ENCODE results near the gene MOGAT3. TPM values are rescaled to one million over a fixed set of nuclear protein-coding genes. Genes with fewer than 3 reads are reported as not detected.

The MOGAT3 gene
- total RNA-seq, 1 donor from 2014 or later = not detected

DNA sequence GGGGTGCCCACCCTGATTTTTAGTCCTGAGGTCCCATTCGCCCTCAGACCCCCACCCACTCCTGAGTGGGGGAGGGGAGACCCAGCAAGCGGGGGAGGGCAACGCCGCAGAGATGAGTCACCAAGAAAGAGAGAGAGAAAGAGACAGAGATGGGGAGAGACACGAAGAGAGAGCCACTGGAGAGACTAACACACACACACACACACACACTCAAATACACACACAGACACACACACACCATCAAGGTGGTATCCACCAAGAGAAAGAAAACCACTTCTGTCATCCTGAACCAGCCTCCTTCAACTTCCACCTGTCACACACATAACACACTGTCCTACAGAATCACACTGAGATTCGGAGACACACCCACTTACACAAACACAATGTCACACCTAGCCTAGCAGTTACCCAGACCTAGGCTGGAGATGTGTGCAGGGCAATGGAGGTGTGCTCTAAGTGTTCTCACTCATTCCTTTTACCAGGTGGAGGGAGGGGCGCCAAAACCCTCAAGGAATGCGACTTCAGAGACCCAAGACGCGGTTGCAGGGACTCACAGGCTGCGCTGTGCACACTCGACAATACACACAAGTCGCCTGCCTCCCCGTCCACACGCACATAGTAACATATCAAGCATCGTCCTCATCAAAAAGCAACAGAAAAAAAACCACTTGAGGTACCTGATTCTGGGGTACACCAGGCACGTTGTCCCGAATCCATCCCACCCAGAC, 31.6 kb downstream of the MOGAT3 start:
- Mint-ChIP-seq H3K4me3 (peak overlapping the region; percentile 65), H3K4me1 (peaks cover 62% of the 10 kb centered on the region), H3K9me3 (peaks cover 4% of the 10 kb centered on the region), H3K27ac (peak overlapping the region; percentile 62), H3K27me3 (peaks cover 80% of the 10 kb centered on the region), H3K36me3 (ENCODE audit: low read depth) (peaks cover 1% of the 10 kb centered on the region)
- DNase-seq = no peak
- intact Hi-C loops (cut with micrococcal nuclease) = loop anchor here (5.0 kb wide), 1 partner anchor 277 kb away; no protein-coding TSS in a partner anchor

- intact Hi-C loops (cut with micrococcal nuclease) = loop anchor here (5.0 kb wide), 1 partner anchor 276 kb away; no protein-coding TSS in a partner anchor
- no peak for DNase-seq
- peak overlapping the region; percentile 62 for H3K4me3 Mint-ChIP-seq
Measured at GRCh38 chr7:101168412-101169049, 32.3 kb downstream of the MOGAT3 start.

GRCh38 chr7:101167645-101168411, 33.0 kb downstream of the MOGAT3 start:
- intact Hi-C loops (cut with micrococcal nuclease) = loop anchor here (5.0 kb wide), 1 partner anchor 276 kb away; no protein-coding TSS in a partner anchor
- peaks cover 73% of the 10 kb centered on the region for H3K27me3 Mint-ChIP-seq
- H3K36me3 Mint-ChIP-seq (ENCODE audit: low read depth) = peaks cover 1% of the 10 kb centered on the region
- peak overlapping the region; percentile 57 for H3K27ac Mint-ChIP-seq
- peak overlapping the region; percentile 25 for H3K4me3 Mint-ChIP-seq
- H3K9me3 Mint-ChIP-seq = peaks cover 4% of the 10 kb centered on the region
- H3K4me1 Mint-ChIP-seq = peaks cover 60% of the 10 kb centered on the region
- DNase-seq = no peak

More at GRCh38 chr7:101168412-101169049, 32.3 kb downstream of the MOGAT3 start:
- Mint-ChIP-seq H3K27ac (peak overlapping the region; percentile 70), H3K27me3 (peaks cover 74% of the 10 kb centered on the region), H3K36me3 (ENCODE audit: low read depth) (peaks cover 1% of the 10 kb centered on the region), H3K4me1 (peaks cover 58% of the 10 kb centered on the region), H3K9me3 (peaks cover 4% of the 10 kb centered on the region)

DNA sequence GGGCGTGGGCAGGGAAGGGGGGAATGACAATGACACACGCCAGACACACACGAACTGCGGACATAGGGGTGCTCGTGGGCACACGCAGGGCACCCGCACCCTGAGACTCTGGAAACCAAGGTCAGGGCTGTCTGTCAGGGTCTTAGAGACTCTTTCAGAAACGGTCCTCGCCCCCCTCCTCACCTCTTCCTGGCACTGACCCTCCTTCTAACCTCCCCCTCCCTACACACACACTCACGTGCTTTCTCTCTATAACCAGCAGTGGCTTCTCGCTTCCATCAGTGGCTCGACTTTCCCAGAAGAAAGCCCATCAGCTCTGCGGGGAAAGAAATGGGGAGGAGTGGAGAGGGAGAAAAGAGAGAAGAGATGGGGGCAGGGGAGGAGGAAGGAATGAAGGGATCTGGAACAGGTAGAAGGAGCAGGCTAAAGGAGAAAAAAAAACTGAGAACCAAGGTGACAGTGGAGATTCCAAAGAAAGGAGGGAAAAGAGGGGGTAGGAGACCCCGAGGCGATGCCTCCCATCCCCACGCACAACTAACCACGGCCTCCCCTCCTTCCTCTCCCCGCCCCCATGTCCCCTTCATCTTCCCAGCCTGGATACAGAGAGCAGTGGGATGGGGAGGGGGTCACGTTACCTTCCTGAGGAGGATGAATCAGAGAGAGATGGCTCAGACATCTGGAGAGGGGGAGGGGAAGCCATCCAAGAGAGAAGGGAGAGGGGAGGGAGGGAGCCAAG, 33.8 kb downstream of the MOGAT3 start:
- H3K36me3 Mint-ChIP-seq (ENCODE audit: low read depth) = peaks cover 1% of the 10 kb centered on the region
- peaks cover 73% of the 10 kb centered on the region for H3K27me3 Mint-ChIP-seq
- no peak overlapping the region for H3K4me3 Mint-ChIP-seq
- peaks cover 4% of the 10 kb centered on the region for H3K9me3 Mint-ChIP-seq
- H3K4me1 Mint-ChIP-seq = peaks cover 61% of the 10 kb centered on the region
- intact Hi-C loops (cut with micrococcal nuclease) = loop anchor here (5.0 kb wide), 1 partner anchor 275 kb away; no protein-coding TSS in a partner anchor
- DNase-seq = no peak
- peak overlapping the region; percentile 57 for H3K27ac Mint-ChIP-seq

DNA sequence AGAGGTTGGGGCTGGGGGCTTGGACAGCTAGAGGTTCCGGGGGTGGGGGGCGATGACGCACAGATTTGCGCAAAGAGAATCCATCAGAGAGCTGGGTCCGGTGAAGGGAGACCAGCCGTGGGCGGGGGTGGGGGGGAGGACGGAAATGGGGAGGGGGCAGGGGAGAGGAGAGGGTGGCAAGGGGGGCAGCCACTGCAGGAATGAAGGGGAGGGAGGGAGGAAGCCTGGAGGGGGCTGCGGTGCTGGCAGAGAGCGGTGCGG, 34.3 kb downstream of the MOGAT3 start:
- H3K36me3 Mint-ChIP-seq (ENCODE audit: low read depth) = peaks cover 1% of the 10 kb centered on the region
- intact Hi-C loops (cut with micrococcal nuclease) = loop anchor here (5.0 kb wide), 1 partner anchor 274 kb away; no protein-coding TSS in a partner anchor

GRCh38 chr7:101165958-101166647, 34.7 kb downstream of the MOGAT3 start:
- Mint-ChIP-seq H3K36me3 (ENCODE audit: low read depth) (peaks cover 6% of the 10 kb centered on the region), H3K27me3 (peaks cover 66% of the 10 kb centered on the region), H3K4me1 (peaks cover 53% of the 10 kb centered on the region), H3K9me3 (peaks cover 4% of the 10 kb centered on the region), H3K27ac (peak overlapping the region; percentile 84), H3K4me3 (peak overlapping the region; percentile 92)
- DNase-seq = no peak
- intact Hi-C loops (cut with micrococcal nuclease) = loop anchor here (1.0 to 5.0 kb wide), 3 partner anchors 8 to 274 kb away; partner anchors contain the start of gene AP1S1

More for the DNA sequence above, 34.3 kb downstream of the MOGAT3 start:
- Mint-ChIP-seq H3K27me3 (peaks cover 69% of the 10 kb centered on the region), H3K4me3 (peak overlapping the region; percentile 92), H3K27ac (no peak overlapping the region), H3K9me3 (peaks cover 4% of the 10 kb centered on the region), H3K4me1 (peaks cover 58% of the 10 kb centered on the region)
- no peak for DNase-seq

- peak; percentile 98 for DNase-seq
- Mint-ChIP-seq H3K4me1 (peaks cover 45% of the 10 kb centered on the region), H3K36me3 (ENCODE audit: low read depth) (peaks cover 8% of the 10 kb centered on the region), H3K4me3 (peak within 1 kb of the TSS; percentile 92), H3K9me3 (peaks cover 4% of the 10 kb centered on the region), H3K27me3 (peaks cover 58% of the 10 kb centered on the region), H3K27ac (peak within 1 kb of the TSS; percentile 84)
- intact Hi-C loops (cut with micrococcal nuclease) = loop anchor here (1.0 to 5.0 kb wide), 3 partner anchors 9 to 273 kb away; partner anchors contain the start of gene AP1S1
Measured at GRCh38 chr7:101165075-101165957, 35.5 kb downstream of the MOGAT3 start, which contains the start of gene VGF. VGF (minus strand) TSS chr7:101165569; CDS start chr7:101164843, 726 bp downstream.

GRCh38 chr7:101164071-101164840, 36.6 kb downstream of the MOGAT3 start:
- Mint-ChIP-seq H3K36me3 (ENCODE audit: low read depth) (peaks cover 14% of the 10 kb centered on the region), H3K4me3 (peak overlapping the region; percentile 92), H3K9me3 (peaks cover 4% of the 10 kb centered on the region), H3K27ac (peak overlapping the region; percentile 75), H3K4me1 (peaks cover 37% of the 10 kb centered on the region), H3K27me3 (peaks cover 50% of the 10 kb centered on the region)
- intact Hi-C loops (cut with micrococcal nuclease) = no loop called here
- peak; percentile 70 for DNase-seq

GRCh38 chr7:101163279-101164070, 37.4 kb downstream of the MOGAT3 start:
- DNase-seq = peak; percentile 86
- no peak overlapping the region for H3K27ac Mint-ChIP-seq
- intact Hi-C loops (cut with micrococcal nuclease) = no loop called here

GRCh38 chr7:101162551-101163278, 38.1 kb downstream of the MOGAT3 start:
- peaks cover 4% of the 10 kb centered on the region for H3K9me3 Mint-ChIP-seq
- intact Hi-C loops (cut with micrococcal nuclease) = no loop called here
- H3K27ac Mint-ChIP-seq = peak overlapping the region; percentile 62
- peak; percentile 80 for DNase-seq
- peaks cover 36% of the 10 kb centered on the region for H3K27me3 Mint-ChIP-seq
- peaks cover 19% of the 10 kb centered on the region for H3K36me3 Mint-ChIP-seq (ENCODE audit: low read depth)
- H3K4me1 Mint-ChIP-seq = peaks cover 28% of the 10 kb centered on the region
- peak overlapping the region; percentile 79 for H3K4me3 Mint-ChIP-seq

More at GRCh38 chr7:101163279-101164070, 37.4 kb downstream of the MOGAT3 start:
- Mint-ChIP-seq H3K9me3 (peaks cover 4% of the 10 kb centered on the region), H3K4me3 (peak overlapping the region; percentile 79), H3K36me3 (ENCODE audit: low read depth) (peaks cover 15% of the 10 kb centered on the region), H3K27me3 (peaks cover 44% of the 10 kb centered on the region), H3K4me1 (peaks cover 32% of the 10 kb centered on the region)

Measured in activated CD4-positive, alpha-beta T cell treated with anti-CD3 and anti-CD28 coated beads, Interleukin-2, amount 10 ng/mL, durations not matched to agents 24 days and 14 days (primary cell).